H1 (cell line): Measurements from ENCODE around the gene PRRG4. TPM values are rescaled to one million over a fixed set of nuclear protein-coding genes. Genes with fewer than 3 reads are reported as not detected.

ENCODE experiments used
- CHD2 ChIP-seq: IDR thresholded peaks from 2 replicates; pipeline ENCODE4 v1.6.1; 2012; ENCODE audit warnings: low read length, improper control_type of control experiment
- GABPA ChIP-seq: IDR thresholded peaks from 2 replicates; pipeline ENCODE4 v1.6.1; 2011; ENCODE audit warnings: mild to moderate bottlenecking, low read length, moderate library complexity, borderline replicate concordance; ENCODE audit not compliant: insufficient read depth
- POLR2A ChIP-seq, 2 experiments: IDR thresholded peaks; 1 replicate in 1 of 2; 2 replicates in 1 of 2; pipeline ENCODE4 v1.6.1; 2011; ENCODE audit warnings: low read depth in 2 of 2, low read length in 2 of 2, mild to moderate bottlenecking in 2 of 2; ENCODE audit errors: control extremely low read depth in 1 of 2
- SP4 ChIP-seq: IDR thresholded peaks from 2 replicates; pipeline ENCODE4 v1.6.1; 2012; ENCODE audit warnings: low read length, inconsistent platforms
- polyA plus RNA-seq, 7 experiments: library from polyadenylated mRNA; depleted of rRNA in 3 of 7; stranded (reverse) in 5 of 7; unstranded in 2 of 7; fragments of >200 nt in 5 of 7; fragments of 200-250 nt in 2 of 7; gene quantifications; 1 replicate in 5 of 7; 2 replicates in 1 of 7; 4 replicates in 1 of 7; pipeline versions ENCODE4 v1.2.1 to v1.2.3, GENCODE V29; 2011 to 2013; ENCODE audit warnings: missing spikeins in 2 of 7, mixed read lengths in 2 of 7
- total RNA-seq: library from RNA; stranded (reverse); fragmentation: NEBNext Ultra II Directional; extraction: Animal tissue kit (Norgen Biotek cat#: 25700); gene quantifications from 2 replicates; pipeline ENCODE4 v1.2.1, GENCODE V29; 2021

PRRG4 gene
- total and polyA plus RNA-seq, 2 of the 8 experiments (the other 6 are each of a cell fraction or from before 2014, with no cell fraction given) = 0.65 to 1.7 TPM

GRCh38 chr11:32892355-32893092 lies 62.8 kb downstream of the PRRG4 start, which contains the start of gene QSER1 (continued):
- TF ChIP-seq SP4 (no peak), POLR2A (IDR thresholded peaks at IDR 0.05; ENCODE audit: control extremely low read depth in 1 of 2, low read depth in 2 of 2, low read length in 2 of 2) (peak in 1 of 2 experiments; percentile 66; a peak in 2 of 3 replicates), GABPA (no peak), CHD2 (peak; percentile 24; the same call in 1 of the 2 replicates)
